ENCODE data around the gene SLC44A5. TPM values are rescaled to one million over a fixed set of nuclear protein-coding genes. Genes with fewer than 3 reads are reported as not detected.

SLC44A5 gene
- total RNA-seq, 2 donors from 2014 or later, result 4.6 to 10.0 TPM

DNA sequence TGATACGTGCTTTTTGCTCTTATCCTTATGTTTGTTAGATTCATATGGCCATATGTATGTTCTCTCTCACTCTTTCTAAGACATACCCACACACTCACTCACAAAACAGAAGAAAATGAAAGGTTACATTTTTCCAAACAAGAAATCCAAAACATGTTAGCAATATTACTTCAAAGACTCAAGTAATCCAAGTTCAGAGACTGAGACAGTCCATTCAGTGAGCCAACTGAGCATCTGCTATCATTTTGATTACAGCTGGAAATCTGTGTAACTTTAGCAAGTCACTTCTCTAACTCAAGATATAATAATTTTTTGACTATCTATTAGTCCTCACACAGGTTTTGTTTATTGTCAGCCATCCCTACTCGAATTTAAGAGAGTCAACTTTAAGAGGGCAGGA is 257.9 kb downstream of the SLC44A5 start:
- TF ChIP-seq, protein P1, sequence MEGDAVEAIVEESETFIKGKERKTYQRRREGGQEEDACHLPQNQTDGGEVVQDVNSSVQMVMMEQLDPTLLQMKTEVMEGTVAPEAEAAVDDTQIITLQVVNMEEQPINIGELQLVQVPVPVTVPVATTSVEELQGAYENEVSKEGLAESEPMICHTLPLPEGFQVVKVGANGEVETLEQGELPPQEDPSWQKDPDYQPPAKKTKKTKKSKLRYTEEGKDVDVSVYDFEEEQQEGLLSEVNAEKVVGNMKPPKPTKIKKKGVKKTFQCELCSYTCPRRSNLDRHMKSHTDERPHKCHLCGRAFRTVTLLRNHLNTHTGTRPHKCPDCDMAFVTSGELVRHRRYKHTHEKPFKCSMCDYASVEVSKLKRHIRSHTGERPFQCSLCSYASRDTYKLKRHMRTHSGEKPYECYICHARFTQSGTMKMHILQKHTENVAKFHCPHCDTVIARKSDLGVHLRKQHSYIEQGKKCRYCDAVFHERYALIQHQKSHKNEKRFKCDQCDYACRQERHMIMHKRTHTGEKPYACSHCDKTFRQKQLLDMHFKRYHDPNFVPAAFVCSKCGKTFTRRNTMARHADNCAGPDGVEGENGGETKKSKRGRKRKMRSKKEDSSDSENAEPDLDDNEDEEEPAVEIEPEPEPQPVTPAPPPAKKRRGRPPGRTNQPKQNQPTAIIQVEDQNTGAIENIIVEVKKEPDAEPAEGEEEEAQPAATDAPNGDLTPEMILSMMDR (conservative IDR thresholded peaks at IDR 0.05), result no peak
- Mint-ChIP-seq H3K4me3 (no peak overlapping the region), H3K36me3 (ENCODE audit: low read depth) (peaks cover 1% of the 10 kb centered on the region), H3K27me3 (ENCODE audit: insufficient read depth) (no peaks in the 10 kb centered on the region), H3K4me1 (no peaks in the 10 kb centered on the region), H3K9me3 (peaks cover 12% of the 10 kb centered on the region), H3K27ac (no peak overlapping the region)
- H3K9ac ChIP-seq (ENCODE audit: extremely low read depth, low read length, poor library complexity, severe bottlenecking), result no peak overlapping the region
- no peaks in the 10 kb centered on the region for H3K4me1 ChIP-seq (ENCODE audit: control insufficient read depth, insufficient read depth, low read length)
- no peak for DNase-seq
- H3K36me3 ChIP-seq (ENCODE audit: control insufficient read depth, insufficient read depth, low read length), result no peaks in the 10 kb centered on the region
- no peak overlapping the region for H3K27ac ChIP-seq (ENCODE audit: low read depth, low read length)
- 43% methylated on average over 2 of the region's 2 CpGs; no CpG with 5 or more reads in 1 of the 2 experiments for WGBS, 2 experiments (ENCODE audit: insufficient coverage in 1 of 2, insufficient read length in 1 of 2)
- H3K27me3 ChIP-seq (ENCODE audit: control insufficient read depth, insufficient read depth, low read length, poor library complexity, severe bottlenecking), result no peaks in the 10 kb centered on the region
- no peak overlapping the region for H3K4me3 ChIP-seq (ENCODE audit: low read length)
- H3K9me3 ChIP-seq (ENCODE audit: control insufficient read depth, low read length), result peaks cover 22% of the 10 kb centered on the region

DNA sequence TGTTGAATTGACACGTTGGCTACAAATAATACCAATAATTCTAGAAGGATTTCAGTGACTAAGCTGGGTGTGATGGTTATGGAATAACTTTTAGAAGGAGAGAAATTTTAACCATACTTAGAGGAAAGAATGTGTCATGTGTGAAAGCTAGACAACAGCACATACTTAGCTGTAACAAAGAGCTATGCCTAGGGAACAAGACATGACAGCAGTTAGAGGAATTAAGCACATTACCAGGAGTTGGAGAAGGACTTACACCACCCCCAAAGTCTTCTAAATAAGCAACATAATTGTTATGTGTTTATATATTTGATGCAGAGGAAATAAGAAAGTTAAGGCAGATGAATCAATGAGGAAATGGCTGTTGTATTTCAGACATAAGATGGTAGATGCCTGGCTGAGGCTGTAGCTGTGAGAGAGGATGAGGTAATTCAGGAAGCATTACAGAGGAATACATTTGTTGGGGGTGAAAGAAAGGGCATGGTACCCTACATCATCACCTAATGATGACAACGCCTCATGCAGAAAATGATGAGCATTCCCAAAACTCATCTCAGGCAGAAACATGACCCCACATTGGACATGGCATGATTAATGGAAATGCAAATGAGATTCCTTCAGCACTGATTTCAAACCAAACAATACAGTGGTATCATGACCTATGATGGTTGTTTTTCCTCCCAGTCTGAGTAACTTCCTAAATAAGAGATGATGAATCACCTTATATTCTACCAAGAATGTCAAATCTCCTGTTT is 265.2 kb downstream of the SLC44A5 start:
- H3K4me1 ChIP-seq (ENCODE audit: control insufficient read depth, insufficient read depth, low read length), result no peaks in the 10 kb centered on the region
- H3K9me3 Mint-ChIP-seq, result peaks cover 12% of the 10 kb centered on the region

DNA sequence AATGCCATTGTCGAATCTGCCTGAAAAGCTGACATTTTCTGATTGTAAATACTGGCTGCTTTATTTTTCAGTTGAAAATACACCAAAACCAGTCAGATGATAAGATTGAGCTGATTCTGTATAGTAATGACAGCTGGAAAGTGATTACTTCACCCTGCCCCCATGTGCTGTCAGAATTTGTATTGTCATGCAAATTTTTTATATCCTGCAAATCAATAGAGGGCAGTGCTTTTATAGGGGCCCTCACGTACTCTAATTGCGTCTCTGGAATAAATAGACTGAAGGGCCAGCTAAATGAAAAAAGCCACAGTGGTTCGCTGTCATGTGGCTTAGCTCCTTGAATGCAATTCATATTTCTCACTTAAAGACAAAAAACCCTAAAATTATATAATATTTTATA is 268.1 kb downstream of the SLC44A5 start:
- Histone ChIP-seq H3K27me3 (ENCODE audit: control insufficient read depth, insufficient read depth, low read length, poor library complexity, severe bottlenecking) (no peaks in the 10 kb centered on the region), H3K9me3 (ENCODE audit: control insufficient read depth, low read length) (no peaks in the 10 kb centered on the region), H3K4me1 (ENCODE audit: control insufficient read depth, insufficient read depth, low read length) (no peaks in the 10 kb centered on the region), H3K9ac (ENCODE audit: extremely low read depth, low read length, poor library complexity, severe bottlenecking) (no peak overlapping the region), H3K4me3 (ENCODE audit: low read length) (no peak overlapping the region), H3K27ac (ENCODE audit: low read depth, low read length) (no peak overlapping the region), H3K36me3 (ENCODE audit: control insufficient read depth, insufficient read depth, low read length) (no peaks in the 10 kb centered on the region)
- peaks cover 4% of the 10 kb centered on the region for H3K27me3 Mint-ChIP-seq (ENCODE audit: insufficient read depth)
- H3K4me3 Mint-ChIP-seq, result no peak overlapping the region
- H3K4me1 Mint-ChIP-seq, result peaks cover 20% of the 10 kb centered on the region
- no peaks in the 10 kb centered on the region for H3K9me3 Mint-ChIP-seq
- H3K27ac Mint-ChIP-seq, result no peak overlapping the region
- H3K36me3 Mint-ChIP-seq (ENCODE audit: low read depth), result no peaks in the 10 kb centered on the region
- TF ChIP-seq, protein P1 (conservative IDR thresholded peaks at IDR 0.05), result peak; percentile 36
- no peak for DNase-seq
- WGBS, 2 experiments (ENCODE audit: insufficient coverage in 1 of 2, insufficient read length in 1 of 2), result 56 to 71% methylated on average over 2 to 4 of the region's 4 CpGs

More for the DNA sequence above, 265.2 kb downstream of the SLC44A5 start:
- Histone ChIP-seq H3K9me3 (ENCODE audit: control insufficient read depth, low read length) (peaks cover 24% of the 10 kb centered on the region), H3K9ac (ENCODE audit: extremely low read depth, low read length, poor library complexity, severe bottlenecking) (no peak overlapping the region), H3K27me3 (ENCODE audit: control insufficient read depth, insufficient read depth, low read length, poor library complexity, severe bottlenecking) (no peaks in the 10 kb centered on the region), H3K36me3 (ENCODE audit: control insufficient read depth, insufficient read depth, low read length) (no peaks in the 10 kb centered on the region), H3K4me3 (ENCODE audit: low read length) (no peak overlapping the region), H3K27ac (ENCODE audit: low read depth, low read length) (peak overlapping the region; percentile 25)
- Mint-ChIP-seq H3K27me3 (ENCODE audit: insufficient read depth) (no peaks in the 10 kb centered on the region), H3K36me3 (ENCODE audit: low read depth) (peaks cover 1% of the 10 kb centered on the region), H3K4me1 (peaks cover 11% of the 10 kb centered on the region), H3K4me3 (no peak overlapping the region), H3K27ac (no peak overlapping the region)
- TF ChIP-seq, protein P1 (conservative IDR thresholded peaks at IDR 0.05), result no peak
- WGBS, 2 experiments (ENCODE audit: insufficient coverage in 1 of 2, insufficient read length in 1 of 2), result 91% methylated on average over 2 of the region's 2 CpGs; no CpG with 5 or more reads in 1 of the 2 experiments
- no peak for DNase-seq
